HEK293 (cell line): ENCODE results near the gene PDE8B.

Experiments used
- CTCF ChIP-seq: fragments of 450-650 bp; formaldehyde crosslinking; IDR thresholded peaks from 2 replicates; pipeline ENCODE4 v1.5.1; 2016; ENCODE audit warnings: missing biosample characterization, missing genetic modification characterization
- MEIS1 ChIP-seq: sonication (generic); formaldehyde crosslinking; IDR thresholded peaks from 2 replicates; pipeline ENCODE4 v1.8.1; 2022; ENCODE audit warnings: missing genetic modification reagents, mild to moderate bottlenecking, borderline replicate concordance
- ZBTB48 ChIP-seq: fragments of 450-650 bp; formaldehyde crosslinking; IDR thresholded peaks from 2 replicates; pipeline ENCODE4 v1.5.1; 2016; ENCODE audit warnings: missing biosample characterization, missing genetic modification characterization
- ZBTB7A ChIP-seq: fragments of 450-650 bp; formaldehyde crosslinking; IDR thresholded peaks from 2 replicates; pipeline ENCODE4 v1.5.1; 2016; ENCODE audit warnings: low read depth, missing biosample characterization, missing genetic modification characterization
- ZBTB8A ChIP-seq: fragments of 450-650 bp; formaldehyde crosslinking; IDR thresholded peaks from 2 replicates; pipeline ENCODE4 v1.5.1; 2016; ENCODE audit warnings: missing biosample characterization, missing genetic modification characterization
- ZNF148 ChIP-seq: fragments of 450-650 bp; formaldehyde crosslinking; IDR thresholded peaks from 2 replicates; pipeline ENCODE4 v1.5.0; 2017; ENCODE audit warnings: missing biosample characterization, missing genetic modification characterization, borderline replicate concordance
- ZNF239 ChIP-seq: fragments of 450-650 bp; formaldehyde crosslinking; IDR thresholded peaks from 2 replicates; pipeline ENCODE4 v1.5.1; 2016; ENCODE audit warnings: missing biosample characterization, missing genetic modification characterization
- ZNF24 ChIP-seq: fragments of 450-650 bp; formaldehyde crosslinking; IDR thresholded peaks from 2 replicates; pipeline ENCODE4 v1.5.1; 2016; ENCODE audit warnings: missing biosample characterization, missing genetic modification characterization
- ZNF473 ChIP-seq: fragments of 450-650 bp; formaldehyde crosslinking; IDR thresholded peaks from 2 replicates; pipeline ENCODE4 v1.5.1; 2017; ENCODE audit warnings: missing biosample characterization, missing genetic modification characterization
- ZNF48 ChIP-seq: fragments of 450-650 bp; formaldehyde crosslinking; IDR thresholded peaks from 2 replicates; pipeline ENCODE4 v1.5.1; 2016; ENCODE audit warnings: missing biosample characterization, missing genetic modification characterization
- ZNF596 ChIP-seq: fragments of 450-650 bp; IDR thresholded peaks from 2 replicates; pipeline ENCODE4 v1.5.0; 2018; ENCODE audit warnings: missing biosample characterization, mild to moderate bottlenecking, missing genetic modification characterization, moderate library complexity
- ZNF654 ChIP-seq: fragments of 450-650 bp; formaldehyde crosslinking; IDR thresholded peaks from 2 replicates; pipeline ENCODE4 v1.5.1; 2016; ENCODE audit warnings: low read depth, missing biosample characterization, missing genetic modification characterization

GRCh38 chr5:77425998-77426659 is 215.6 kb downstream of the PDE8B start:
- TF ChIP-seq ZNF24: no peak
- TF ChIP-seq ZNF148: no peak
- TF ChIP-seq CTCF (tag by site-specific recombination): no peak
- no peak for TF ChIP-seq ZBTB8A (tag by site-specific recombination)
- TF ChIP-seq ZBTB7A (tag by site-specific recombination): no peak
- no peak for TF ChIP-seq MEIS1 (CRISPR knock-in tag)
- TF ChIP-seq ZNF596 (tag by site-specific recombination): no peak
- TF ChIP-seq ZNF654 (tag by site-specific recombination): no peak
- no peak for TF ChIP-seq ZNF48
- TF ChIP-seq ZNF239 (tag by site-specific recombination): no peak
- TF ChIP-seq ZNF473: no peak
- TF ChIP-seq ZBTB48 (tag by site-specific recombination): no peak
